IMR-90 (cell line): ENCODE measurements around the gene ELOB. TPM values are rescaled to one million over a fixed set of nuclear protein-coding genes. Genes with fewer than 3 reads are reported as not detected.
A peak's percentile ranks its signal among the peaks of the same experiment; 100 is the strongest.

ENCODE experiments used
- ATAC-seq: fragments of 200-7000 bp; cut with Tn5 transposase; 2 replicates; pipeline ENCODE4 v1.9.1; 2020; ENCODE audit warnings: low read depth, mild to moderate bottlenecking, moderate library complexity
- BruUV-seq: library from RNA; stranded (reverse); fragments of 400-500 nt; replicated peaks from 2 replicates; lab custom pipeline; 2021; lab: Mats Ljungman, UMichigan
- CTCF ChIA-PET: fragments of 300-600 bp; formaldehyde crosslinking; extraction: SDS; loops from one replicate; lab custom pipeline; 2021; ENCODE audit warnings: antibody characterized with exemption; lab: Yijun Ruan, JAX
- POLR2A ChIA-PET: fragments of 300-600 bp; sonication (Branson Sonifier 250); formaldehyde crosslinking; loops from one replicate; lab custom pipeline; 2022; ENCODE audit warnings: antibody characterized with exemption; ENCODE audit not compliant: unreplicated experiment; lab: Charles Lee
- DNase-seq: peaks from one replicate; pipeline ENCODE4 v3.0.0; 2013
- H2AFZ ChIP-seq: replicated peaks from 2 replicates; pipeline ENCODE3; 2013; ENCODE audit warnings: low read length, mild to moderate bottlenecking; ENCODE audit not compliant: poor library complexity
- H2AK5ac ChIP-seq: 2 replicates; pipeline ENCODE4 v1.6.1; 2013; ENCODE audit warnings: low read depth, low read length, inconsistent platforms
- H2AK9ac ChIP-seq: replicated peaks from 2 replicates; pipeline ENCODE3; 2013; ENCODE audit warnings: mild to moderate bottlenecking, low read depth, low read length, moderate library complexity; ENCODE audit not compliant: poor library complexity
- H2BK120ac ChIP-seq: 2 replicates; pipeline ENCODE4 v1.6.1; 2013; ENCODE audit warnings: low read depth, low read length, inconsistent platforms
- H2BK15ac ChIP-seq: 3 replicates; pipeline ENCODE4 v1.6.1; 2013; ENCODE audit warnings: low read depth, low read length, inconsistent platforms
- H2BK20ac ChIP-seq: 2 replicates; pipeline ENCODE4 v1.6.1; 2013; ENCODE audit warnings: low read depth, mild to moderate bottlenecking, inconsistent platforms, low read length, moderate library complexity
- H2BK5ac ChIP-seq: 2 replicates; pipeline ENCODE4 v1.6.1; 2013; ENCODE audit warnings: mild to moderate bottlenecking, low read depth, low read length, inconsistent platforms; ENCODE audit not compliant: poor library complexity, severe bottlenecking
- H3K14ac ChIP-seq: replicated peaks from 2 replicates; pipeline ENCODE4 v1.6.1; 2013; ENCODE audit warnings: low read depth, low read length, inconsistent platforms
- H3K18ac ChIP-seq: 2 replicates; pipeline ENCODE4 v1.6.1; 2013; ENCODE audit warnings: low read depth, low read length, control low read depth
- H3K23ac ChIP-seq: 2 replicates; pipeline ENCODE4 v1.6.1; 2013; ENCODE audit warnings: low read depth, low read length, inconsistent platforms
- H3K27ac ChIP-seq: 2 replicates; pipeline ENCODE4 v1.5.1; 2013; ENCODE audit warnings: mild to moderate bottlenecking, control low read depth, low read length; ENCODE audit not compliant: insufficient read depth
- H3K27me3 ChIP-seq: 2 replicates; pipeline ENCODE4 v1.6.1; 2013; ENCODE audit warnings: low read length; ENCODE audit not compliant: control insufficient read depth, insufficient read depth
- H3K36me3 ChIP-seq: 2 replicates; pipeline ENCODE4 v1.6.1; 2013; ENCODE audit warnings: low read length, mixed read lengths; ENCODE audit not compliant: control insufficient read depth, insufficient read depth
- H3K4ac ChIP-seq: 2 replicates; pipeline ENCODE4 v1.6.1; 2013; ENCODE audit warnings: low read depth, low read length, inconsistent platforms
- H3K4me1 ChIP-seq: 2 replicates; pipeline ENCODE4 v1.6.1; 2013; ENCODE audit warnings: low read length, mixed read lengths; ENCODE audit not compliant: control insufficient read depth, insufficient read depth
- H3K4me2 ChIP-seq: 2 replicates; pipeline ENCODE4 v1.6.1; 2013; ENCODE audit warnings: low read depth, mild to moderate bottlenecking, control low read depth, low read length, moderate library complexity
- H3K4me3 ChIP-seq: 2 replicates; pipeline ENCODE4 v1.5.1; 2013; ENCODE audit warnings: low read depth, mild to moderate bottlenecking, control low read depth, low read length, moderate library complexity; ENCODE audit not compliant: insufficient read depth
- H3K56ac ChIP-seq: 2 replicates; pipeline ENCODE4 v1.6.1; 2013; ENCODE audit warnings: low read length, inconsistent platforms; ENCODE audit not compliant: insufficient read depth; ENCODE audit errors: extremely low read depth
- H3K79me1 ChIP-seq, 2 experiments: 2 replicates each; pipeline ENCODE4 v1.6.1; 2013; ENCODE audit warnings: low read length in 2 of 2, inconsistent platforms in 1 of 2, low read depth in 1 of 2
- H3K9ac ChIP-seq: 2 replicates; pipeline ENCODE4 v1.6.1; 2013; ENCODE audit warnings: low read depth, low read length, control low read depth
- H3K9me1 ChIP-seq: 2 replicates; pipeline ENCODE4 v1.6.1; 2013; ENCODE audit warnings: low read length, inconsistent platforms; ENCODE audit not compliant: insufficient read depth
- H3K9me3 ChIP-seq: 2 replicates; pipeline ENCODE4 v1.6.1; 2013; ENCODE audit warnings: low read length; ENCODE audit not compliant: control insufficient read depth, insufficient read depth
- H4K20me1 ChIP-seq: 2 replicates; pipeline ENCODE4 v1.6.1; 2013; ENCODE audit warnings: low read length, inconsistent platforms; ENCODE audit not compliant: insufficient read depth
- H4K5ac ChIP-seq: 2 replicates; pipeline ENCODE4 v1.6.1; 2013; ENCODE audit warnings: mild to moderate bottlenecking, low read depth, low read length, control low read depth
- H4K8ac ChIP-seq, 2 experiments: 2 replicates each; pipeline ENCODE4 v1.6.1; 2013; ENCODE audit warnings: low read depth in 2 of 2, low read length in 2 of 2, control low read depth in 1 of 2, inconsistent platforms in 1 of 2
- H4K91ac ChIP-seq: 2 replicates; pipeline ENCODE4 v1.6.1; 2013; ENCODE audit warnings: low read depth, low read length, inconsistent platforms; ENCODE audit not compliant: insufficient read depth
- FOS ChIP-seq: fragments of 150-350 bp; IDR thresholded peaks from 2 replicates; pipeline ENCODE4 v1.6.1; 2016; ENCODE audit warnings: low read depth, low read length
- MAFK ChIP-seq: IDR thresholded peaks from 2 replicates; pipeline ENCODE4 v1.6.1; 2012; ENCODE audit warnings: low read depth, low read length, improper control_type of control experiment
- POLR2A ChIP-seq: IDR thresholded peaks from 2 replicates; pipeline ENCODE4 v1.6.1; 2012; ENCODE audit warnings: mild to moderate bottlenecking, low read depth, low read length
- USF2 ChIP-seq: fragments of 150-350 bp; IDR thresholded peaks from 2 replicates; pipeline ENCODE4 v1.6.1; 2017; ENCODE audit warnings: mild to moderate bottlenecking, antibody characterized with exemption, low read length, low read depth
- WGBS, 2 experiments: methylation state at CpG; one replicate each; pipeline versions ENCODE4 v1.1.5 to v1.1.7; 2013; ENCODE audit warnings: missing lambda C conversion rate in 2 of 2; ENCODE audit not compliant: insufficient read length in 1 of 2; ENCODE audit errors: extremely low coverage in 2 of 2; 5-methylcytosine and 5-hydroxymethylcytosine counted together
- dilution Hi-C: fragments of 300-500 bp; cut with HindIII; formaldehyde crosslinking; loops from one replicate; pipeline ENCODE4 v1.14.3; 2018; ENCODE audit warnings: low sequenced_read_pairs; ENCODE audit not compliant: unreplicated experiment
- in situ Hi-C: fragments of 300-500 bp; cut with MboI; formaldehyde crosslinking; loops from 3 replicates; pipeline ENCODE4 v1.14.3; 2019; ENCODE audit warnings: low sequenced_read_pairs, inconsistent platforms, mixed read lengths
- intact Hi-C: fragments of 100-400 bp; cut with micrococcal nuclease; formaldehyde crosslinking; loops from 2 replicates; pipeline ENCODE4 v1.10.0; 2022
- polyA plus RNA-seq, 3 experiments: library from polyadenylated mRNA; depleted of rRNA; stranded (reverse); fragments of >200 nt; gene quantifications; 2 replicates each; pipeline ENCODE4 v1.2.3, GENCODE V29; 2012; ENCODE audit warnings: low replicate concordance in 1 of 3
- total RNA-seq: library from RNA; depleted of rRNA; stranded (reverse); fragments of >200 nt; gene quantifications from 2 replicates; pipeline ENCODE4 v1.2.3, GENCODE V29; 2012

ELOB gene
- total and polyA plus RNA-seq, 2 of the 4 experiments (the other 2 are of a cell fraction) = 442 to 5,859 TPM

- H3K9me1 ChIP-seq = peaks cover 10% of the 10 kb centered on the region
- peak overlapping the region; percentile 100 for H2AK9ac ChIP-seq
- H3K27me3 ChIP-seq = peaks cover under 1% of the 10 kb centered on the region; the same call in 1 of the 2 replicates
- DNase-seq (no peak), ATAC-seq (peak; percentile 1)
- H3K4me1 ChIP-seq = peaks cover 9% of the 10 kb centered on the region
- 40% methylated on average over 5 of the region's 27 CpGs; no CpG with 5 or more reads in 1 of the 2 experiments for WGBS, 2 experiments
- H2AK5ac ChIP-seq = peak overlapping the region; percentile 98
- dilution Hi-C loops (no loop called here), intact Hi-C loops (no loop called here), in situ Hi-C loops (no loop called here)
- peak overlapping the region; percentile 96 for H3K56ac ChIP-seq
- peak overlapping the region; percentile 100 for H3K27ac ChIP-seq
- H3K36me3 ChIP-seq = peaks cover 21% of the 10 kb centered on the region
- peak overlapping the region; percentile 98 for H4K5ac ChIP-seq
- no peak overlapping the region for H2BK15ac ChIP-seq
- peak overlapping the region; percentile 99 for H3K4ac ChIP-seq
- BruUV-seq = no TSS peak
- peak overlapping the region; percentile 99 for H3K9ac ChIP-seq
- peaks cover 16 to 62% of the 10 kb centered on the region in 2 experiments for H3K79me1 ChIP-seq
- CTCF ChIA-PET = no interaction called here
- H3K4me2 ChIP-seq = peak overlapping the region; percentile 86
- peak overlapping the region; percentile 99 to 100 for H4K8ac ChIP-seq
- H2AFZ ChIP-seq = peak overlapping the region; percentile 98
- POLR2A ChIA-PET = no interaction called here
- no peaks in the 10 kb centered on the region for H3K9me3 ChIP-seq
- H4K20me1 ChIP-seq = peaks cover 30% of the 10 kb centered on the region
- H2BK20ac ChIP-seq = no peak overlapping the region
- H3K4me3 ChIP-seq = peak overlapping the region; percentile 96
- peak overlapping the region; percentile 99 for H3K14ac ChIP-seq
- H4K91ac ChIP-seq = peak overlapping the region; percentile 99
- peak overlapping the region; percentile 97 for H2BK5ac ChIP-seq
- H2BK120ac ChIP-seq = peak overlapping the region; percentile 65; the same call in 1 of the 2 replicates
- peak overlapping the region; percentile 99 for H3K23ac ChIP-seq
- TF ChIP-seq MAFK (no peak), USF2 (no peak), POLR2A (peak; percentile 14; the same call in 1 of the 2 replicates), FOS (no peak)
- peak overlapping the region; percentile 97; the same call in 1 of the 2 replicates for H3K18ac ChIP-seq
Measured at GRCh38 chr16:2777903-2778629, 986 bp upstream of the ELOB start.
